ENCODE results near the gene CHN1. TPM values are rescaled to one million over a fixed set of nuclear protein-coding genes. Genes with fewer than 3 reads are reported as not detected.

The CHN1 gene
- total and polyA plus RNA-seq, 12 donors: 7.6 to 40.0 (median 21.8) TPM

DNA sequence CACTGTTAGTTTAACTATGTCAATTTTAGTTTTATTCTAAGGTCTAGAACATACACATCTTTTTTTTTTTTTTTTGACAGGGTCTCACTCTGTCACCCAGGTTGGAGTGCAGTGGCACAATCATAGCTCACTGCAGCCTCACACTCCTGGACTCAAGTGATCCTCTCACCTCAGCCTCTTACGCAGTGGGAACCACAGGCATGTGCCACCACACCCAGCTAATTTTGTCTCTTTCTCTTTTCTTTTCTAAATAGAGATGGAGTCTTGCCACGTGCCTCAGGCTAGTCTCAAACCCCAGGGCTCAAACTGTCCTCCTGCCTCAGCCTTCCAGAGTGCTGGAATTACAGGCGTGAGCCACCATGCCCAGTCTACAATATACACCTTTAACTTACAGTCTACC lies 171.4 kb downstream of the CHN1 start:
- 92 to 98% (median 96%) methylated on average over 3 of the region's 3 CpGs for WGBS, 4 donors
- Histone ChIP-seq H3K36me3 (replicated peaks in 1 of 2) (no peaks in the 10 kb centered on the region), H3K27me3 (no peaks in the 10 kb centered on the region), H3K4me3 (no peak overlapping the region), H3K4me1 (replicated peaks in 1 of 2) (peaks cover 0 to 8% of the 10 kb centered on the region in 2 donors), H3K27ac (no peak overlapping the region), H3K9me3 (replicated peaks in 1 of 3) (no peaks in the 10 kb centered on the region)
- no peak for DNase-seq
- intact Hi-C loops (cut with DNase I): no loop called here
- TF ChIP-seq, protein P1, sequence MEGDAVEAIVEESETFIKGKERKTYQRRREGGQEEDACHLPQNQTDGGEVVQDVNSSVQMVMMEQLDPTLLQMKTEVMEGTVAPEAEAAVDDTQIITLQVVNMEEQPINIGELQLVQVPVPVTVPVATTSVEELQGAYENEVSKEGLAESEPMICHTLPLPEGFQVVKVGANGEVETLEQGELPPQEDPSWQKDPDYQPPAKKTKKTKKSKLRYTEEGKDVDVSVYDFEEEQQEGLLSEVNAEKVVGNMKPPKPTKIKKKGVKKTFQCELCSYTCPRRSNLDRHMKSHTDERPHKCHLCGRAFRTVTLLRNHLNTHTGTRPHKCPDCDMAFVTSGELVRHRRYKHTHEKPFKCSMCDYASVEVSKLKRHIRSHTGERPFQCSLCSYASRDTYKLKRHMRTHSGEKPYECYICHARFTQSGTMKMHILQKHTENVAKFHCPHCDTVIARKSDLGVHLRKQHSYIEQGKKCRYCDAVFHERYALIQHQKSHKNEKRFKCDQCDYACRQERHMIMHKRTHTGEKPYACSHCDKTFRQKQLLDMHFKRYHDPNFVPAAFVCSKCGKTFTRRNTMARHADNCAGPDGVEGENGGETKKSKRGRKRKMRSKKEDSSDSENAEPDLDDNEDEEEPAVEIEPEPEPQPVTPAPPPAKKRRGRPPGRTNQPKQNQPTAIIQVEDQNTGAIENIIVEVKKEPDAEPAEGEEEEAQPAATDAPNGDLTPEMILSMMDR (IDR thresholded peaks at IDR 0.05): no peak
- TF ChIP-seq POLR2A (IDR thresholded peaks at IDR 0.05): no peak

DNA sequence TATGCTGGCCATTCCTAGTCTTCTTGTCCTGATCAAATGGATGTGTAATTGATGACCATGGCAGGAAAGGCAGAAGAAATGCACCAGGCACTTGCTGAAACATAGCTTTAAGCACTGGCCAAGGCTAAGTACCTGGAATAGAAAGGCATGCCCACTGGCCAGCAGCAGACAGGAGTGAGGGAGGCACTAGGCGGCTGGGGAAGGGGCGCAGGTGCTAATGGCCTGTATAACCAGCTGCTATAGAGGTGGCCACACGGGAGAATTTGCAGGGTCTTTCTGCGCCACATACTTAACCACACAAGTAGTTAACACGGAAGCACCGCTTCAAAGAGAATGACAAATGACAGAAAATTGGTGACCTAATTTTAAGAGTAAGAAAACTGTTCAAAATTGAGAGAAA lies 174.6 kb downstream of the CHN1 start:
- intact Hi-C loops (cut with DNase I): no loop called here
- WGBS, 4 donors: 89 to 95% (median 94%) methylated on average over 6 of the region's 6 CpGs
- no peak overlapping the region for H3K27ac ChIP-seq

DNA sequence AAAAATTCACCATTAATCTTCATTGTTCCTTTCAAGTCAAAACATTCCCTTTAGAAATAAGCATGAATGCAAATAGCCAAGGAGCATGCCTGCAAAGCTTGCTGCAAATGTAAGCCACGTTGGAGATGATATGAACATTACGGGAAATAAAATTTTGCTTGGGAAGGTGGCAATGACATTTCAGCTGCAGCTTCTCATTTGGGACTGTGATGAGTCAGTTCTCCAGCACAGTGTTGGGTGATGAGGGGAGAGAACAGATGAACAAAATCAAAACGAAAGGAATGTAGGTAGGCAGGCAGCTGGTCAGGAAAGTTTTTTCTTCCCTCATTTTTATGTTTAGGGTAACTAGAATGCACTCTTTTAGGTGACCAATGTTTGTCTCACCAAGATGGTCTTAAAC lies 175.6 kb downstream of the CHN1 start:
- H3K27ac ChIP-seq: no peak overlapping the region
- peak in 2 of 7 donors; percentile 13 to 31 for DNase-seq
- no peaks in the 10 kb centered on the region for H3K4me1 ChIP-seq (replicated peaks in 1 of 2)
- H3K9me3 ChIP-seq (replicated peaks in 1 of 3): no peaks in the 10 kb centered on the region
- H3K4me3 ChIP-seq: no peak overlapping the region
- WGBS, 4 donors: 52 to 56% (median 53%) methylated on average over 3 of the region's 3 CpGs
- TF ChIP-seq POLR2A (IDR thresholded peaks at IDR 0.05): no peak
- TF ChIP-seq, protein P1 (IDR thresholded peaks at IDR 0.05): no peak
- no peaks in the 10 kb centered on the region for H3K27me3 ChIP-seq
- intact Hi-C loops (cut with DNase I): no loop called here
- H3K36me3 ChIP-seq (replicated peaks in 1 of 2): no peaks in the 10 kb centered on the region

More for the DNA sequence above, 174.6 kb downstream of the CHN1 start:
- Histone ChIP-seq H3K36me3 (replicated peaks in 1 of 2) (no peaks in the 10 kb centered on the region), H3K4me3 (no peak overlapping the region), H3K9me3 (replicated peaks in 1 of 3) (no peaks in the 10 kb centered on the region), H3K27me3 (no peaks in the 10 kb centered on the region), H3K4me1 (replicated peaks in 1 of 2) (no peaks in the 10 kb centered on the region)
- no peak for DNase-seq
- TF ChIP-seq, protein P1 (IDR thresholded peaks at IDR 0.05): no peak
- no peak for TF ChIP-seq POLR2A (IDR thresholded peaks at IDR 0.05)

DNA sequence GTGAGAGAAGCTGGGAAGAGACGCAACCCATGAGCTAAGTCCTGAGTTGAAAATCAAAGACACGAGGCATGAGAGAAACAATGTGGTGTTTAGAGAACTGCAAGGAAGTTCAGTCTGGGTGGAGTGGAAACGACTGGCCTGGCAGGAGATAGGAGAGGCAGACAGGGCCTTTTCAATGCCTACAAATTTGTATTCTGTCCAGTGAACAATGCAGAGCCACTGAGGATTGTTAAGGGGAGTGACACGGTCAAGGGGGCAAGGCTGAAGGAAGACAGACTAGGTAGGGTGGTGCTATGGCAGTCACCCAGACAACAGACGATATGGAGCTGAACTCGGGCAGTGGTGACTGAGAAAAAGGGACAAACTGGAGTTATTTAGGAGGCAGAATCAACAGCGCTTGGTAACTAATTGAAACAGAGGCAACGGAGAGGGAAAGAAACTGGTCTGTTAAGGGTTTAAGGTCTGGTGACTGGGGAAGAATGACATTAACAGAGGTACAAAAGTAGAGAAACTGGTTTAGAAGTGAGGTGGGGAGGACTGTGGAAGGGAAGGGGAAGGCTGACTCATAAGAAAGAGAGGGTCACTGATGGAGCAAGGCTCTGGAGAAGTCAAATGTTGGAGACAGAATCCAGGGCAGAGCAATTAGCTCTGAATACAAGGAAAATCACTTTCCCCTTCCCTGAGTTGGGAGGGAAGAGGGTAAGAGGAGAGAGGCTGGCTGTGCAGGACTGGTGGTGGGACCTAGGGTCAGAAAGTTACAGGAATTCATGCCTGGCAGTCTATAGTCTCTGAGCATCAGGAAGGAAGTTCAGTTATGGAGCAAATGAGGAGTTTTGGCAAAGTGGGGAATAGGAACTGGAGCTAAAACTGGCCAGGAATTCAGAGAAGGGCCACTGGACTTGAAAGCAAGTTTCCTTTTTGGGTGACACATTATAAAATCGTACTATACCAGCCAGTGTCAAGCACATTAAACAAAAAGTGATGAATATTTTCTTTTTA lies 177.5 kb downstream of the CHN1 start:
- Histone ChIP-seq H3K27me3 (no peaks in the 10 kb centered on the region), H3K27ac (peak overlapping the region in 1 of 5 donors; percentile 3), H3K36me3 (replicated peaks in 1 of 2) (no peaks in the 10 kb centered on the region), H3K4me3 (no peak overlapping the region), H3K9me3 (replicated peaks in 1 of 3) (no peaks in the 10 kb centered on the region), H3K4me1 (replicated peaks in 1 of 2) (peaks cover 0 to 5% of the 10 kb centered on the region in 2 donors)
- WGBS, 4 donors: 76 to 79% (median 77%) methylated on average over 9 of the region's 9 CpGs
- no peak for TF ChIP-seq POLR2A (IDR thresholded peaks at IDR 0.05)
- TF ChIP-seq, protein P1 (IDR thresholded peaks at IDR 0.05): no peak
- peak in 1 of 7 donors; percentile 20 for DNase-seq
- intact Hi-C loops (cut with DNase I): no loop called here
